Subcutaneous adipose tissue (tissue), 4 donors: ENCODE measurements around the gene LORICRIN. TPM values are rescaled to one million over a fixed set of nuclear protein-coding genes. Genes with fewer than 3 reads are reported as not detected.

Experiments used
- total RNA-seq, 4 donors: library from RNA; depleted of rRNA; stranded (reverse); fragments of >200 nt; gene quantifications; one replicate each; pipeline ENCODE4 v1.1.0, GENCODE V29; 2016
- TF ChIP-seq, protein P1 (sequence below): fragments of 450-650 bp; IDR thresholded peaks from one replicate; pipeline ENCODE4 v1.5.1; 2016; ENCODE audit warnings: low read depth, mild to moderate bottlenecking, control low read depth, antibody characterized with exemption, moderate library complexity

Gene LORICRIN
- total RNA-seq, 4 donors from 2014 or later = not detected

GRCh38 chr1:153292185-153292584 lies 32.7 kb downstream of the LORICRIN start:
- TF ChIP-seq, protein P1, sequence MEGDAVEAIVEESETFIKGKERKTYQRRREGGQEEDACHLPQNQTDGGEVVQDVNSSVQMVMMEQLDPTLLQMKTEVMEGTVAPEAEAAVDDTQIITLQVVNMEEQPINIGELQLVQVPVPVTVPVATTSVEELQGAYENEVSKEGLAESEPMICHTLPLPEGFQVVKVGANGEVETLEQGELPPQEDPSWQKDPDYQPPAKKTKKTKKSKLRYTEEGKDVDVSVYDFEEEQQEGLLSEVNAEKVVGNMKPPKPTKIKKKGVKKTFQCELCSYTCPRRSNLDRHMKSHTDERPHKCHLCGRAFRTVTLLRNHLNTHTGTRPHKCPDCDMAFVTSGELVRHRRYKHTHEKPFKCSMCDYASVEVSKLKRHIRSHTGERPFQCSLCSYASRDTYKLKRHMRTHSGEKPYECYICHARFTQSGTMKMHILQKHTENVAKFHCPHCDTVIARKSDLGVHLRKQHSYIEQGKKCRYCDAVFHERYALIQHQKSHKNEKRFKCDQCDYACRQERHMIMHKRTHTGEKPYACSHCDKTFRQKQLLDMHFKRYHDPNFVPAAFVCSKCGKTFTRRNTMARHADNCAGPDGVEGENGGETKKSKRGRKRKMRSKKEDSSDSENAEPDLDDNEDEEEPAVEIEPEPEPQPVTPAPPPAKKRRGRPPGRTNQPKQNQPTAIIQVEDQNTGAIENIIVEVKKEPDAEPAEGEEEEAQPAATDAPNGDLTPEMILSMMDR = no peak

GRCh38 chr1:153292740-153293479 lies 33.4 kb downstream of the LORICRIN start:
- TF ChIP-seq, protein P1 = no peak

- TF ChIP-seq, protein P1 = no peak
These were observed 33.9 kb downstream of the LORICRIN start for GRCh38 chr1:153293480-153293775.

DNA sequence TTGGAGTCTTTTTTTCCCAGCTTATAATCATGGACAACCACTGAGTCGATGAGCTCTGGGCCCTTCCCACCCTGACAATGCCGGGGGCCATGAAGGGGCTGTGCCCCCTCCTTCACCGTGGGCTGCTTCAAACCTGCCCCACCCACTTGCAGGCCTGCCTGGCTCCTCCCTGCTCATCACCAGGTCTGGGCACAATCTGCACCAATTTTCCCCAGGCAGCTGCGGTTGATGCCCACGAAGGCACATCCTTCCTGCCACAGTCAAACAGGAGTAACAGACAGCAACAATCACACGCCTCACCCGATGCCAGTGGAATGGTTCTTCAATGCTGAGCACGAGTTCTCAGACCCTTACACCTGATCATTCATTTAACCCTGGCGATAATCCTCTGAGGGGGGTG lies 34.4 kb downstream of the LORICRIN start:
- TF ChIP-seq, protein P1 = no peak

GRCh38 chr1:153302308-153302707 lies 42.8 kb downstream of the LORICRIN start:
- TF ChIP-seq, protein P1 = no peak

- TF ChIP-seq, protein P1 = no peak
These were observed 46.2 kb downstream of the LORICRIN start for GRCh38 chr1:153305682-153306081.

DNA sequence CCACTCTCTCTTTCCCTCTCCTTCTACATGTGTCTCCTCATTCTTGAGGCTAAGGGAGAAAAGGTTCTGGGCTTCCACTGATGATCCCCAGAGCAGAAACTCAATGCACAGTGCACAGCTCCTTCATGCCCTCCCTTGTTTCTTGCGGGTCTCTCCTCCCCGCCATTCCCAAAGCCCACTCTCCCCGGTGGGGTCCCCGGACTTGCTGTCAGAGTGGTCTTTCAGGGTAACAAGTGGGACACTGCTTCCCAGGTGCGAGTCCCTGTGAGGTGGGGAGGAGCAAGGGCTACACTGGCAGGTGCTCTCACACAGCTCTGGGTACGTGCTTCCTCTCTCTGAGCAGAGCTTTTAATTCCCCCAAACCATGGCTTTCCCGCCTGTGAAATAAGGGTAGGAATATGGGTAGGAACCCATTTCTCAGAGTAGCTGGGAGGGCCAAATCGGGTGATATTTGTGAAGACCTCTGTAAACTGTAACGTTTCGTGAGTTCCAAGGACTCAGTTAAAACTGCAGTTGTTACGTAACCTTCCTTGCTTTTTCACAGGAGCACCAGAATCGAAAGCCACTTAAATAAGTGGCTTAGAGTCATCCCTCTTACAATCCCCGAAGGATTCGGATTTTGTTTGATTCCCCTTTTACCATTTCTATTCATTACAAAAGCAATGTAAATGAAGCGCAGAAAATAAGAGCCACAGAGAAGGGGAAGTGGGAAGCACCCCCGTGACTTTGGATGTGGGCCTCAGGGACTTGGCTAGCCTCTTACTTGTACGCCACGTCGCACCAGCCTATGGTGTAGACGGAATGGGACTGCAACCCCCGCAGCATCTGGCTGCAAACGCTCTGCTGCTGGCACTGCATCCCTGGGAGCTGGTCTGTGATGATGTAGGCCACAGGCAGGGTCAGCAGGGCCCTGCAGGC lies 47.1 kb downstream of the LORICRIN start:
- TF ChIP-seq, protein P1 = no peak
